WERI-Rb-1 (cell line): ENCODE data around the gene KLHL29.

Experiments used
- DNase-seq: peaks from one replicate; pipeline ENCODE4 v3.0.0-alpha.2; 2020
- H3K27ac ChIP-seq: fragments of 250-450 bp; sonication (Bioruptor Pico); 2 replicates; pipeline ENCODE4 v1.5.1; 2020; ENCODE audit warnings: mild to moderate bottlenecking, moderate library complexity
- H3K27me3 ChIP-seq: fragments of 250-450 bp; sonication (Bioruptor Pico); 2 replicates; pipeline ENCODE4 v1.5.1; 2021; ENCODE audit warnings: mild to moderate bottlenecking, low read depth, moderate library complexity; ENCODE audit not compliant: insufficient read depth, severe bottlenecking
- H3K36me3 ChIP-seq: fragments of 250-450 bp; sonication (Bioruptor Pico); 2 replicates; pipeline ENCODE4 v1.5.1; 2020; ENCODE audit warnings: mild to moderate bottlenecking, moderate library complexity
- H3K4me3 ChIP-seq: 2 replicates; pipeline ENCODE4 v1.5.1; 2011; ENCODE audit warnings: low read depth, mild to moderate bottlenecking, control low read depth, low read length
- H3K9me3 ChIP-seq: fragments of 250-450 bp; sonication (Bioruptor Pico); 2 replicates; pipeline ENCODE4 v1.5.1; 2021; ENCODE audit warnings: mild to moderate bottlenecking, moderate library complexity; ENCODE audit not compliant: severe bottlenecking
- TF ChIP-seq, protein P1 (sequence below): IDR thresholded peaks from 2 replicates; pipeline ENCODE4 v1.5.1; 2011; ENCODE audit warnings: low read depth, mild to moderate bottlenecking, control low read depth, inconsistent platforms, low read length

Gene KLHL29

GRCh38 chr2:23600346-23600745 lies 215.4 kb downstream of the KLHL29 start:
- Histone ChIP-seq H3K36me3 (no peaks in the 10 kb centered on the region; the same call in 1 of the 2 replicates), H3K9me3 (no peaks in the 10 kb centered on the region), H3K27ac (no peak overlapping the region), H3K4me3 (no peak overlapping the region), H3K27me3 (no peaks in the 10 kb centered on the region)
- TF ChIP-seq, protein P1, sequence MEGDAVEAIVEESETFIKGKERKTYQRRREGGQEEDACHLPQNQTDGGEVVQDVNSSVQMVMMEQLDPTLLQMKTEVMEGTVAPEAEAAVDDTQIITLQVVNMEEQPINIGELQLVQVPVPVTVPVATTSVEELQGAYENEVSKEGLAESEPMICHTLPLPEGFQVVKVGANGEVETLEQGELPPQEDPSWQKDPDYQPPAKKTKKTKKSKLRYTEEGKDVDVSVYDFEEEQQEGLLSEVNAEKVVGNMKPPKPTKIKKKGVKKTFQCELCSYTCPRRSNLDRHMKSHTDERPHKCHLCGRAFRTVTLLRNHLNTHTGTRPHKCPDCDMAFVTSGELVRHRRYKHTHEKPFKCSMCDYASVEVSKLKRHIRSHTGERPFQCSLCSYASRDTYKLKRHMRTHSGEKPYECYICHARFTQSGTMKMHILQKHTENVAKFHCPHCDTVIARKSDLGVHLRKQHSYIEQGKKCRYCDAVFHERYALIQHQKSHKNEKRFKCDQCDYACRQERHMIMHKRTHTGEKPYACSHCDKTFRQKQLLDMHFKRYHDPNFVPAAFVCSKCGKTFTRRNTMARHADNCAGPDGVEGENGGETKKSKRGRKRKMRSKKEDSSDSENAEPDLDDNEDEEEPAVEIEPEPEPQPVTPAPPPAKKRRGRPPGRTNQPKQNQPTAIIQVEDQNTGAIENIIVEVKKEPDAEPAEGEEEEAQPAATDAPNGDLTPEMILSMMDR = no peak
- DNase-seq = no peak

DNA sequence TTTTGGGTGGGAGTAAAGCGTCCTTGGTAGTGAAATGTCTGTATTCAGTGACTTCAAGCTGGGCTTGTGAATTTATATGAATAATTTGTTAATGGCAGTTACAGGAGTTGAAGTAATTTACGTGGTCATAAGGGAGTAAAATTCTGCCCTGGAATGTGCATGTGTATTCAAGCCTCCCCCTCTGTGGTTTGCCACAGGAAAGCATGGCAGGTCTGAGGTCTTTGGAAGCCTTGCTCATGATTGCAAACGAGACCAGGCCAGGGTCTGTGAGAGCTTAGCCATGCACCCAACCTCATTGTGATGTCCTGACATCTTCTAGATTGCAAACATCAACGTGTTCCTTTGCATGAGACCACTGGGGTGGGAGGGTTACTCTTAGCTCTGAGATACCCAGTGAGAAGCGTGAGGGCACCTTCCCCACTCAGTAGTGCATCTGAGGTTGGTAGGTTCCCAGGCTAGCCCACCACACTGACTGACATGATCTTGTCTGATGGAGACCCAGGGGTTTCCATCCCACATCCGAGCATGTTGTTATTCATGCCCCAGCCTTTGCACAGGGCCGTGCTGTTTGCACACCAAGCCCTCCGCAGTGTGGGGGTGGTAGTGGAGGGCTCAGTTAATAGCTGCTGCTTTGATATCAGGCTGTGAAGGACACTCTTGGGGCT lies 216.5 kb downstream of the KLHL29 start:
- TF ChIP-seq, protein P1 = no peak
- Histone ChIP-seq H3K9me3 (no peaks in the 10 kb centered on the region), H3K27me3 (no peaks in the 10 kb centered on the region), H3K4me3 (no peak overlapping the region), H3K36me3 (no peaks in the 10 kb centered on the region; the same call in 1 of the 2 replicates), H3K27ac (no peak overlapping the region)
- no peak for DNase-seq

DNA sequence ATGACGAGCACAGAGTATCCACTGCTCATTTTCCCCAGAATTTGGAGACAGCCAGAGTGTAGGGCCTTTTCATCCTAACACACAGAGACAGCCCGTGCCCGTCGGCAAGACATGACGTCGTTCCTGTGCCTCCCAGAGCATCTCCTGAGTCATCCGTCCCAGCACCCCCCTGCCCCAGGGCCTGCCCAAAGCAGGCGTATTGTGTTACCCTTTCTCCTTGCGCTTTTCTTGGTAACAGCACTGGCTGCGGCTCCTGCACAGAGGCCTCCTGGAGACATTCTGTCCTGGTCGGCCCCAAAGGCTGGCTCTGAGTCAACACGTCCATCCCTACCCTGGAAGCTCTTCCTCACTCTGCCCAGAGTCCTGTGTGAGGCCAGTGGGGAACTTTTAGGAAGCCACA lies 217.1 kb downstream of the KLHL29 start:
- TF ChIP-seq, protein P1 = no peak
- DNase-seq = no peak
- Histone ChIP-seq H3K27me3 (no peaks in the 10 kb centered on the region), H3K4me3 (no peak overlapping the region), H3K36me3 (no peaks in the 10 kb centered on the region; the same call in 1 of the 2 replicates), H3K9me3 (peaks cover 5% of the 10 kb centered on the region), H3K27ac (no peak overlapping the region)

DNA sequence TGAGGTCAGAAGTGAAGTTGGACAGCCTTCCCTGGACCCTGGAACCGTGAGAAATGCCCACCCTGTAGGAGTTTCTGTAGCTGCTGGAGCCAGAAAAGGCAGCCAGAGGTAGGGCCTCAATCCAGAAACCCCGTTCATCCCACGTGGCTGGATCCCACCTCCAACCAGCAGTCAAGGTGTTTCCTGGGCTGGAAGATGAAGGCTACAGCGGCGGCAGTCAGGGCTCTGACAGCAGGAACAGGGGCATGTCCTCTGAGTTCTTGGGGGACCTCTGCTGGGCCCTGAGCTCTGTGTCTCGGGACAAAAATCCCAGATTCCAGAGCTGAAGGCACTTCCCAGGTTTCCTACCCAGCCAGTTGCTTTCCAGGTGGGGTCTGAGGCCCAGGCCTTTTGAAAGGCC lies 218.2 kb downstream of the KLHL29 start:
- Histone ChIP-seq H3K9me3 (peaks cover 5% of the 10 kb centered on the region), H3K27me3 (no peaks in the 10 kb centered on the region), H3K4me3 (no peak overlapping the region), H3K36me3 (no peaks in the 10 kb centered on the region; the same call in 1 of the 2 replicates), H3K27ac (no peak overlapping the region)
- TF ChIP-seq, protein P1 = no peak
- no peak for DNase-seq

GRCh38 chr2:23603581-23603980 lies 218.6 kb downstream of the KLHL29 start:
- H3K27me3 ChIP-seq = no peaks in the 10 kb centered on the region
- DNase-seq = no peak
- H3K4me3 ChIP-seq = no peak overlapping the region
- peaks cover 5% of the 10 kb centered on the region for H3K9me3 ChIP-seq
- H3K36me3 ChIP-seq = no peaks in the 10 kb centered on the region; the same call in 1 of the 2 replicates
- no peak overlapping the region for H3K27ac ChIP-seq
- TF ChIP-seq, protein P1 = no peak

GRCh38 chr2:23604731-23605130 lies 219.8 kb downstream of the KLHL29 start:
- DNase-seq = no peak
- H3K27ac ChIP-seq = no peak overlapping the region
- H3K36me3 ChIP-seq = no peaks in the 10 kb centered on the region; the same call in 1 of the 2 replicates
- H3K4me3 ChIP-seq = no peak overlapping the region
- peaks cover 5% of the 10 kb centered on the region for H3K9me3 ChIP-seq
- TF ChIP-seq, protein P1 = no peak
- H3K27me3 ChIP-seq = no peaks in the 10 kb centered on the region
